Stimulated activated CD8-positive, alpha-beta memory T cell treated with anti-CD3 and anti-CD28 coated beads, Interleukin-7, amount 100 ng/mL, for 4 hours (primary cell): ENCODE data around the gene DRG2.
A peak's percentile ranks its signal among the peaks of the same experiment; 100 is the strongest.

ENCODE experiments used
- DNase-seq, 2 donors: peaks; one replicate each; pipeline ENCODE4 v3.0.0-alpha.2; 2020; ENCODE audit warnings: low read depth in 2 of 2

The DRG2 gene

GRCh38 chr17:18087610-18088491, at the start of gene DRG2:
DRG2 (plus strand) TSS chr17:18087948; CDS start chr17:18088024, 76 bp downstream.
- DNase-seq, result peak; percentile 70 to 78

DNA sequence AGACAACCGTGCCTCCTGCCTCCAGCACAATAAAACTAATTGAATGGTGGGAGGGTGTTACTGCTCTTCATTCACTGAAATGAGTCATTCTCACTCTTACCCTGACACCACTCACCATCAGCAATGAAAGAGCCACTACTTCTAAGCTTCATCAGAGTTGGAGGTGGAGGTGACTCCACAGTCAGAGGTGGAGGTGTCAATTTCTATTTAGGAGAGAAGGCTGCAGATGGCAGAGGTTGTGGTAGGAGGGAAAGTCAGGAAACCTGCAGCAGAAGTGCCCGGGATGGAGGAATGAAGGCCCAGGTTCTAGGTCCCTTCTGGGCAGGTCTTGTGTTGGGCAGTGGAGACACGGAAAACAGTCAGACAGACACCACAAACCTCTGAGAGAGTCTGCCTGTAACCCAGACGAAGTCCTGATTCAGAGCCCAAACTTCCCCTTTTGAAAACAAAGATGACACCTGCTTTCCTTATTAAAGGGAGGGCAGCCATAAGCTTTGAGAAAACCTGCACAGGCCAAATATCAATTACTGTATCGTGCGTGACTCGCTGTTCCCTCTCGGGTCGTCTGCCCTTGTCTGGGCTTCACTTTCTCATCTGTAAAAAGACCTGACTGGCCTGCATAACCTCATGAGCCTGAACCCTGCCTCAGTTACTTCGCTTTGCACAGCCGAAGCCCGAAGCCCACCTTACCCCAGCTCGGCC, 49.4 kb upstream of the DRG2 start:
- DNase-seq, result no peak

- peak; percentile 99 to 100 for DNase-seq
Observed at GRCh38 chr17:18038861-18039534, 48.8 kb upstream of the DRG2 start, which contains the start of the genes ATPAF2 and GID4. ATPAF2 (minus strand) TSS chr17:18039168; CDS start chr17:18039013, 155 bp downstream. GID4 (plus strand) TSS chr17:18039408; CDS start chr17:18039465, 57 bp downstream.

GRCh38 chr17:18039535-18040260, 48.0 kb upstream of the DRG2 start:
- peak in 1 of 2 donors; percentile 10 for DNase-seq

GRCh38 chr17:18040261-18040858, 47.4 kb upstream of the DRG2 start:
- no peak for DNase-seq

GRCh38 chr17:18041776-18042175, 46.0 kb upstream of the DRG2 start:
- no peak for DNase-seq

- no peak for DNase-seq
Observed at GRCh38 chr17:18042983-18043382, 44.8 kb upstream of the DRG2 start.

DNA sequence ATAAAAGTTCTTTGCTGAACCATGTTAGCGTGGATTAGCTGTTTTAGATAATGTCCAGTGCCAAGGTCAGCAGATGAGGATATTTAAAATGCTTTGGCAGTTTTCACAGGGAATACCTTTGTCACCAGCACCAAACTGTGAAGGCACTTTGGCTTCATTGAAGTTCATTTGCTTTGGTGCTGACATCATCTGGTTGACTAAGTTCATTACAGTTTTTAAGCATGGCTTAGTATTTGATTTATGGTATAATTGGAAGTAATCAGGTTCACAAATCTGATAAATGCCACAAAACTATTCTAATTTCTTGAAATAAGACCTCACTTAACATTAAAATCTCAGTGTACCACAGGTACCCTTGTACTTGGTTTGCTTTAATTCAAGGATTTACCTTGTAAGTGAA, 44.3 kb upstream of the DRG2 start:
- no peak for DNase-seq

GRCh38 chr17:18044609-18045008, 43.1 kb upstream of the DRG2 start:
- no peak for DNase-seq

DNA sequence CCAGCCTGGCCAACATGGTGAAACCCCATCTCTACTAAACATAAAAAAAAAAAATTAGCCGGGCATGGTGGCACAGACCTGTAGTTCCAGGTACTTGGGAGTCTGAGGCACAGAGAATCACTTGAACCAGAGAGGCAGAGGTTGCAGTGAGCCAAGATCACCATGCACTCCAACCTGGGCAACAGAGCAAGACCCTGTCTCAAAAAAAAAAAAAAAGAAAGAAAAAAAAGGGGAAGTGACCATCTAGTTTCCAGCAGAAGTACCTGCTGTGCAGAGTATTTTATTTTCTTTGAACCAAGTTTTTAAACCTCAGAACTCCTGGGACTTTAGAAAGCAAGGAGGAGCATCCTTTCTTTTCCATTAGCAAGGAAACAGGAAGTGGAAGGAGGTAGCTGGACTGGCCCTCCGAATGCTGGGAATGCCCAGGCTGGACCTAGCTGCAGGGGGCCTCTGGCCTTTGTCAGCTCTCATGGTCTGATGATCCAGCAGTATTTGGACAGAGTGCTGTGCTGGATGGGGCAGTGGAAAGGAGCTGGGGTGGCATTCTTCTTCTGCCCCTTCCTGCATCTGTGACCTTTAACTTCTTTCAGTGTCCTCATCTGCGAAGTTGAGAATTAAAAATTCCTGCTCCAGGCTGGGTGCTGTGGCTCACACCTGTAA, 41.9 kb upstream of the DRG2 start:
- no peak for DNase-seq

GRCh38 chr17:18055597-18055996, 32.2 kb upstream of the DRG2 start:
- DNase-seq, result no peak

- DNase-seq, result no peak
Observed at GRCh38 chr17:18056214-18056613, 31.5 kb upstream of the DRG2 start.

DNA sequence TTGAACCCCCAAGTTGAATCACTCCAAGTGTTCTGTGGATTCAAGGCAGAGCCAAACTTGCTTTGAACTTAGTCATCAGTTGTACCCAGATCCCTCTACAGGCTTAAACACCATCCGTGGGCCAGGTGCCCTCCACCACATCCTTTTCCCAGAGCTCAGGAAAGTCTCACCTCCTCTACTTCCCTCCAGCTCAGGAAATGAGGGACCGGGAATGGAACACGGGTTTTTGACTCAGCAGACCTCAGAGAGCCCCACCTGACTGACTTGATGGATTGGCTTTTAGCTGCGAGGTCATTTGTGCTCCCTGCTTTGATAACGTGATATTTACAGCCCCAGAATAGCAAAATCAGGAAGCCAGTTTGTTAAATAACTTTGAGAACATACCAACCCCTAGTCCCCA, 28.5 kb upstream of the DRG2 start:
- no peak for DNase-seq

DNA sequence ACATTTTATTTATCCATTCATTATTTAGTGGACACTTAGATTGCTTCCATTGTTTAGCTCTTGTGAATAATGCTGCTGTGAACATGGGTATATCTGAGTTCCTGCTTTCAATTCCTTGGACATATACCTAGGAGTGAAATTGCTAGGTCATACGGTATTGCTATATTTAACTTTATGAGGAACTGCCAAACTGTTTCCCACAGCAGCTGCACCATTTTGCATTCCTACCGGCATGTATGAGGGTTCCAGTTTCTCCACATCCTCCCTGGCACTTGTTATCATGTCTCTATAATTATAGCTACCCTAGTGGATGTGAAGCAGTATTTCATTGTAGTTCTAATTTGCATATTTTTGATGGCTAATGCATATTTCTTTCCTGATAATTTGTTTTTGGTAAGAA, 23.7 kb upstream of the DRG2 start:
- no peak for DNase-seq

- DNase-seq, result no peak
Observed at GRCh38 chr17:18065546-18065945, 22.2 kb upstream of the DRG2 start.

- DNase-seq, result no peak
Observed at GRCh38 chr17:18066866-18067265, 20.9 kb upstream of the DRG2 start.

DNA sequence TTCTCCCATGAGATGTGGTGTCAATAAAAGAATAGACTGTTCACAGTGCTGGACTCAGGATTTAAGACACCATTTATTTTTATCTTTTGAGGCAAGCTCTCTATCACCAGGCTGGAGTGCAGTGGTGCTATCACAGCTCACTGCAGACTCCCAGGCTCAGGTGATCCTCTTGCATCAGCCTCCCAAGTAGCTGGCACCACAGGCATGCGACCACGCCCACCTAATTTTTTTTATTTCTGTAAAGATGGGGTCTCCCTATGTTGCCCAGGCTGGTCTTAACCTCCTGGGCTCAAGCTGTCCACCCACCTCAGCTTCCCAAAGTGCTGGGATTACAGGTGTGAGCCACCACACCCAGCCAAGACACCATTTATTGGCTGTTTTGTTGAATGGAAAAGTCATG, 18.6 kb upstream of the DRG2 start:
- DNase-seq, result no peak

DNA sequence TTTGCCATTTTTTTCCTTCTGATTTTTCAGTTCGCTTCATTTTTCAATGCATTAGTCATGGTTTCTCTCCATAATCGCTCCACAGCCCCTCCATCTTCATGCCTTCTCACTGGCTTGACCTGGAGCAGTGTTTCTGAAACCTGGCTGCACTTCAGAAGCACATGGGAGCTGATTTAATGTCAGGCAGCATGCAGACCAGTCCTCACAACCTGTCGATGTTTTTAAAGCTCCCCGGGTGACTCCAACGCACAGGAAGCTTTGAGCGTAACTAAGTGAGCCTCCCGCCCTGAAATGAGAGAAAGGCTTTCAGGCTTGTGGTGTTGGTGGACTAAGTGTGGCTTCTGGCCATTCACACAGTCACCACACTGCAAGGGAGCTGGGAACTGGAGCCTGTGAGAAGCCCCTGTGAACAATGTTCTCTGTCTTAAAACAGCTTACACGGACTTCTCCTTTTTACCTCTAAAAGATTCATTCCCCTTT, 16.8 kb upstream of the DRG2 start:
- no peak for DNase-seq

- no peak for DNase-seq
Observed at GRCh38 chr17:18071751-18072150, 16.0 kb upstream of the DRG2 start.

DNA sequence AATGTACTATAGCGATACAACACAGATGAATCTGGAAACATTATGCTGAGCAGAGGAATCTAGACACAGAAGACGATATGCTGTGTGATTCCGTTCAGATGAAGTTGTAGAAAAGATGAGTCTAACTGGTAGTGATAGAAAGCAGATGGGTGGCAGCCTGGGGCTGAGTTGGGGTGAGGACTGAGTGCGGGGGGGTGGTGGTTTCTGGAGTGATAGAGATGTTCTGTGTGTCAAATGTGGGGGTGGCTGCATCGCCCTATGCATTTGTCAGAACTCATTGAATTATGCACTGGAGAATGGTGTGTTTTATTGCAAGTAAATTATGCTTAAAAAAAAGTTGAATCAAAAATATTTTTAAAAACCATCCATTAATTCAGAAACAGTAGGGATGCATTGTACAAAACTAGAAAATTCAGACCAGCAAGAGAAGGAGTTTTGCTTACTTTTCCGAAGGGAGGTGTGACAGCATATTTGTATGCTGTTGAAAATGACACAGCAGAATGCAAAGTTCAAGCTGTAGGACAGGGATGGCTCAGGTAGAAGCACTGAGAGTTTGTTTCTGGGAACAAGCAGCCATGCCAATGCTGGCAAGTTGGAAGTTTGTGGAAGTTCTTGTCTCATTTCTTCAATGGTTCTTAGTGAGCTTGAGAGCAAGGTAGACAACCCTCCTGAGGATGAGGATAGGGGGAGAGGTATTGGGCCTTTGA, 13.0 kb upstream of the DRG2 start:
- no peak for DNase-seq
